ENCODE measurements around the gene RASA1. TPM values are rescaled to one million over a fixed set of nuclear protein-coding genes. Genes with fewer than 3 reads are reported as not detected.

The RASA1 gene
- total RNA-seq, 1 experiment from 2014 or later, result 29.6 TPM

DNA sequence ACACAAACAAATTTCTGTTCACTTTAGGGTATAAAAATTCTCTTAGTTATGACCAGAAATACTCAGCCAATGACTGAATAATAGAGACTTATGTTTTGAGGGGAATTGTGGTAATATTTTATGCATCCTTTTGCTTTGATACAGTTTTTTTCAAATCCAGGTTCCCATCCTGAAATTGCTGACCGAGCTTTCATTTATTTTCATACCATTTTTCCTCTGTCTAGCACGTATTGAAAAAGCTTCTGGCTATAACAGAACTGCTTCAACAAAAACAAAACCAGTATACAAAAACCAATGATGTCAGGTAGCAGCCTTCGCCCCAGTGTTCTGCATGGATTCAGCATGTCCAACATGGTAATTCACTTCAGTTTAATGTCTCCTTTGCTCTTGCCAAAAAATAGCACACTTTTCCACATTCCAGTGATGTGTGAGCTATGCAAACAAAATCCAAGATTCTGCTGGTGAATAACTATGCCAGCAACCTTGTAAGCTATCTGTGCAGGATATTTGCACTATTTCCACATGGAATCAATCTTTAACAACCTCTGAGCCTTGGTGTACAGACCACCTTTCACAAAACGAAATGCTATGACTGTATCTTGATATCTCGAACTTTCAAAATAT lies 123.0 kb downstream of the RASA1 start:
- no CpG with 5 or more reads among the region's 5 CpGs for WGBS (ENCODE audit: extremely low coverage, insufficient read length, low lambda C conversion rate)
- Mint-ChIP-seq H3K36me3 (ENCODE audit: insufficient read depth in 1 of 3, low read depth in 3 of 3) (peaks cover 29 to 77% (median 68%) of the 10 kb centered on the region in 3 experiments; a peak in 6 of 7 replicates), H3K4me3 (no peak overlapping the region), H3K4me1 (no peaks in the 10 kb centered on the region), H3K27me3 (ENCODE audit: low read depth) (no peaks in the 10 kb centered on the region), H3K27ac (0 out of 7 replicates have a peak overlapping the region, but pooled peaks of 1 of the 3 experiments have one; percentile 16), H3K9me3 (no peaks in the 10 kb centered on the region)
- Histone ChIP-seq H4K5ac (ENCODE audit: insufficient read length, low read depth, low read length) (no peak overlapping the region), H3K14ac (ENCODE audit: insufficient read depth, low read length) (no peak overlapping the region), H3K23me2 (ENCODE audit: insufficient read length, low read depth, low read length, poor library complexity, severe bottlenecking) (no peaks in the 10 kb centered on the region), H2AFZ (ENCODE audit: low read length) (no peak overlapping the region), H4K91ac (ENCODE audit: insufficient read length, low read depth, low read length) (no peak overlapping the region), H3K4ac (ENCODE audit: low read depth, low read length) (no peak overlapping the region), H3K79me1 (ENCODE audit: insufficient read depth, low read depth, low read length, poor library complexity, severe bottlenecking) (no peaks in the 10 kb centered on the region), H2AK5ac (ENCODE audit: insufficient read length, low read length) (no peak overlapping the region), H3K27me3 (ENCODE audit: insufficient read depth, low read length) (no peaks in the 10 kb centered on the region), H3K9me3 (ENCODE audit: control insufficient read depth, low read depth, low read length) (no peaks in the 10 kb centered on the region), H3K9ac (ENCODE audit: extremely low read depth, insufficient read length, low read length) (no peak overlapping the region), H3K23ac (ENCODE audit: insufficient read length, low read depth, low read length) (no peak overlapping the region), H4K20me1 (ENCODE audit: control insufficient read depth, insufficient read depth, insufficient read length) (no peaks in the 10 kb centered on the region), H3T11ph (ENCODE audit: low read length) (no peak overlapping the region), H3K79me2 (ENCODE audit: insufficient read depth, low read length) (no peaks in the 10 kb centered on the region), H2BK20ac (ENCODE audit: low read depth, low read length, poor library complexity, severe bottlenecking) (no peak overlapping the region), H2BK15ac (ENCODE audit: low read depth, low read length) (no peak overlapping the region), H2BK5ac (ENCODE audit: insufficient read length, low read length) (no peak overlapping the region), H3K27ac (ENCODE audit: insufficient read length, low read depth, low read length) (no peak overlapping the region), H3K18ac (ENCODE audit: insufficient read length, low read depth, low read length) (no peak overlapping the region), H2BK12ac (ENCODE audit: insufficient read length, low read depth, low read length) (no peak overlapping the region), H2BK120ac (ENCODE audit: low read depth, low read length, poor library complexity, severe bottlenecking) (no peak overlapping the region), H3K4me1 (ENCODE audit: insufficient read depth, low read length) (no peaks in the 10 kb centered on the region), H3K4me2 (ENCODE audit: insufficient read depth, insufficient read length, low read length) (no peak overlapping the region), H3K56ac (ENCODE audit: insufficient read length, low read depth, low read length) (no peak overlapping the region), H4K8ac (replicated peaks; ENCODE audit: insufficient read length, low read depth, low read length) (no peak overlapping the region)
- no peak for TF ChIP-seq CTCF (conservative IDR thresholded peaks at IDR 0.05)
- no peak for DNase-seq

Measured in H9 (cell line).